ENCODE results near the gene TMEM174.

GRCh38 chr5:73196201-73196600, 23.2 kb downstream of the TMEM174 start:
- TF ChIP-seq CTCF (conservative IDR thresholded peaks at IDR 0.05 in 1 of 2, IDR thresholded peaks at IDR 0.05 in 1 of 2; ENCODE audit: low read depth in 1 of 2, low read length in 2 of 2) (no peak), EZH2 (IDR thresholded peaks at IDR 0.05; ENCODE audit: low read length, missing control alignments) (no peak)
